ENCODE measurements around the gene ERBB2. TPM values are rescaled to one million over a fixed set of nuclear protein-coding genes. Genes with fewer than 3 reads are reported as not detected.

Gene ERBB2
- total and polyA plus RNA-seq, 10 of the 15 experiments (the other 5 are each of a cell fraction or from before 2014, with no cell fraction given), result 0.39 to 7.0 (median 4.3) TPM

DNA sequence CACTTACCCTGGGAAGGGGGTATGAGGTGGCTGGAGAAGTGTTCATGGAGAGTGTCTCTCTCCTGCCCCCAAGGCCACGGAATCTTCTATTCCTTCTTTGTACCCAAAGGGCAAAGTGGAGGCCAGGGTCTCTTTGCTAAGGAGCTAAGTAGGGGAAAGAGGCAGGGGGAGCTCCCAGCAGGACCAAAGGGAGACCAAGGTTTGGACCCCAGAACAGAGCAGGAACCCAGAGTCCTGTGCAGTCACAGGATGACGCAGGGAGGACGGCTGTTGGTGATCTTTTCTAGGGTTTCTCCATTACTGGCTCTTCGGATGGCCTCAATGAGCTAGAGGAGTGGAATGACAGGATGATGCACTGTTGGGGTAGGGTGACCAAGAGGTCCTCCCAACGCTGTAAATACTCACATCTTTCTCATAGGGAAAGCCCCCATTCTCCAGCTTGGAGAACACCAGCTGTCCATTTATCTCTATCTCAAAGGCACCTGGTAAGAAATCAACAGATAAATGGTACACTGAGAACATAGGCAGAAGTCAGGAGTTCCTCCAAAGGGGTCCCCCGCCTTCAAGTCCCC is 29.5 kb downstream of the ERBB2 start (continued):
- TF ChIP-seq, protein P1, sequence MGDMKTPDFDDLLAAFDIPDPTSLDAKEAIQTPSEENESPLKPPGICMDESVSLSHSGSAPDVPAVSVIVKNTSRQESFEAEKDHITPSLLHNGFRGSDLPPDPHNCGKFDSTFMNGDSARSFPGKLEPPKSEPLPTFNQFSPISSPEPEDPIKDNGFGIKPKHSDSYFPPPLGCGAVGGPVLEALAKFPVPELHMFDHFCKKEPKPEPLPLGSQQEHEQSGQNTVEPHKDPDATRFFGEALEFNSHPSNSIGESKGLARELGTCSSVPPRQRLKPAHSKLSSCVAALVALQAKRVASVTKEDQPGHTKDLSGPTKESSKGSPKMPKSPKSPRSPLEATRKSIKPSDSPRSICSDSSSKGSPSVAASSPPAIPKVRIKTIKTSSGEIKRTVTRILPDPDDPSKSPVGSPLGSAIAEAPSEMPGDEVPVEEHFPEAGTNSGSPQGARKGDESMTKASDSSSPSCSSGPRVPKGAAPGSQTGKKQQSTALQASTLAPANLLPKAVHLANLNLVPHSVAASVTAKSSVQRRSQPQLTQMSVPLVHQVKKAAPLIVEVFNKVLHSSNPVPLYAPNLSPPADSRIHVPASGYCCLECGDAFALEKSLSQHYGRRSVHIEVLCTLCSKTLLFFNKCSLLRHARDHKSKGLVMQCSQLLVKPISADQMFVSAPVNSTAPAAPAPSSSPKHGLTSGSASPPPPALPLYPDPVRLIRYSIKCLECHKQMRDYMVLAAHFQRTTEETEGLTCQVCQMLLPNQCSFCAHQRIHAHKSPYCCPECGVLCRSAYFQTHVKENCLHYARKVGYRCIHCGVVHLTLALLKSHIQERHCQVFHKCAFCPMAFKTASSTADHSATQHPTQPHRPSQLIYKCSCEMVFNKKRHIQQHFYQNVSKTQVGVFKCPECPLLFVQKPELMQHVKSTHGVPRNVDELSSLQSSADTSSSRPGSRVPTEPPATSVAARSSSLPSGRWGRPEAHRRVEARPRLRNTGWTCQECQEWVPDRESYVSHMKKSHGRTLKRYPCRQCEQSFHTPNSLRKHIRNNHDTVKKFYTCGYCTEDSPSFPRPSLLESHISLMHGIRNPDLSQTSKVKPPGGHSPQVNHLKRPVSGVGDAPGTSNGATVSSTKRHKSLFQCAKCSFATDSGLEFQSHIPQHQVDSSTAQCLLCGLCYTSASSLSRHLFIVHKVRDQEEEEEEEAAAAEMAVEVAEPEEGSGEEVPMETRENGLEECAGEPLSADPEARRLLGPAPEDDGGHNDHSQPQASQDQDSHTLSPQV (IDR thresholded peaks at IDR 0.05), result no peak
- TF ChIP-seq SUZ12 (IDR thresholded peaks at IDR 0.05; ENCODE audit: unreplicated experiment), result no peak
- no peak for TF ChIP-seq IKZF1 (conservative IDR thresholded peaks at IDR 0.05)

DNA sequence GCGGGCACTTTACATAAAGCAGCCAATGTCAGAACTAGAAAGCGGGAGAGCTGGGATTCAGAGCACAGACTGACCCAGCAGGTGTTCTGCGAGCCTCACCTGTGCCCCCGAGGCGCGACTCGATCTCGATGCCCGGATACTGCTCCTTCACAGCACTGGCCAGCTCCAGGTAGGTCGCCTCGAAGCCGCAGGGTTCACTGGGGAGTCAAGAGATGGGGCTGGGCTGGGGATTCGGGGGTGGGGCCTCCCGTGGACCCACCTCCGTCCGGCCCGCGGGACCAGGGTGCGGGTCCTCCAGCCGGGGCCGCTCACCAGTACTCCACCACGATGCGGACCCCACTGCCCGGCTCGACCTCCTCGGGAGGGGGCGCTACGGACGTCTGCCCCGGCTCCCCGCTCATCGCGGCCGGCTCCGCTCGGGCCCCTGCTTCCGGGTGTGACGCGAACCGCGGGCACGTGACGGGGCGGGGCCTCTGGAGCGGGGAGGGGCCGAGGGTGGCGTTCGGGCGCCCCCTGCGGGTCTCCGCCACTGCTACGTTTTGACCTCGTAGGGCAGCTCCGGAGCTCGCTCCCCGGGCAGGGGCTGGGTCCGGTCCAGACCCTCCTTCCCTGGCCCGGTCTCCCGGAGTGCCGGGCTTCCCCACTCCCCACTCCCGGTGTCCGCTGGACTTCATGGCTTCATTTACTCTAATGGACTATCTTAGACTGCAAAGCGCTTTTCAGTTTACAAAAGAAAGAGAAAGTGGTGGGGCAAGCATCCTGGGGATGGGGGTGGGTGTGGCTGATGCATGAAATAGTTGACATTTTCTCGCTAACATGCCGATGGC is 30.4 kb downstream of the ERBB2 start, which contains the start of gene MIEN1:
Gene MIEN1, minus strand, starts transcription at position 438 of the 827 bp plus-strand sequence. Its CDS starts 37 bp downstream, at position 401.
- Histone ChIP-seq H3K9me3 (replicated peaks; ENCODE audit: control insufficient read depth, insufficient read depth, low read length) (no peaks in the 10 kb centered on the region), H4K20me1 (ENCODE audit: control insufficient read depth, insufficient read depth) (no peaks in the 10 kb centered on the region), H2AFZ (ENCODE audit: control insufficient read depth, low read depth, low read length) (peak within 1 kb of the TSS; percentile 89), H3K36me3 (ENCODE audit: control insufficient read depth in 2 of 2, insufficient read depth in 2 of 2, low read length in 1 of 2) (0 out of 4 replicates have a peak, but pooled peaks cover 0 to 3% of the 10 kb centered on the region in 2 experiments), H3K4me2 (ENCODE audit: control insufficient read depth, insufficient read depth) (peak within 1 kb of the TSS; percentile 86), H3K27ac (ENCODE audit: control insufficient read depth, insufficient read depth) (peak within 1 kb of the TSS; percentile 88), H3K4me3 (peak within 1 kb of the TSS; percentile 91), H3K4me1 (ENCODE audit: control insufficient read depth, insufficient read depth, low read length) (peaks cover 3% of the 10 kb centered on the region; the same call in 1 of the 2 replicates), H3K27me3 (replicated peaks in 1 of 2; ENCODE audit: control insufficient read depth in 2 of 2, insufficient read depth in 2 of 2, low read length in 1 of 2) (no peaks in the 10 kb centered on the region), H3K79me2 (ENCODE audit: control insufficient read depth, insufficient read depth, low read length) (peaks cover 7% of the 10 kb centered on the region), H3K9ac (ENCODE audit: control insufficient read depth, insufficient read depth, low read length) (peak within 1 kb of the TSS; percentile 78)
- FAIRE-seq (peak; percentile 35), DNase-seq (ENCODE audit: low read depth, low spot score) (peak; percentile 43), ATAC-seq (peak; percentile 96)
- WGBS (ENCODE audit: insufficient coverage, insufficient replicate concordance, low lambda C conversion rate, missing lambda C conversion rate), result under 1% methylated on average over 30 of the region's 65 CpGs
- in situ Hi-C loops (cut with MboI), result no loop called here
- intact Hi-C loops (cut with micrococcal nuclease; ENCODE audit: unreplicated experiment), result loop anchor here (2.0 to 5.0 kb wide), 2 partner anchors 24 to 108 kb away; no protein-coding TSS in a partner anchor
- ChIA-PET CTCF (interaction anchor here (0.6 to 5.6 kb wide), 30 partner anchors 9 to 250 kb away, joined by 3 to 79 read pairs (median 6); partner anchors contain the start of genes IKZF3, PGAP3, PNMT and PSMD3), RAD21 (ENCODE audit: unreplicated experiment) (interaction anchor here (0.7 to 2.8 kb wide), 18 partner anchors 9 to 142 kb away, joined by 3 to 14 read pairs (median 5); partner anchors contain the start of genes IKZF3, PGAP3 and PNMT), SMC1A (ENCODE audit: uncharacterized antibody, unreplicated experiment) (interaction anchor here (0.9 to 3.6 kb wide), 13 partner anchors 23 to 165 kb away, joined by 3 to 20 read pairs (median 4); partner anchors contain the start of genes IKZF3 and PGAP3), POLR2A (interaction anchor here (0.6 to 2.1 kb wide), 8 partner anchors 22 to 132 kb away, joined by 3 to 9 read pairs (median 4); no protein-coding TSS in a partner anchor)
- BruUV-seq (replicated peaks), result TSS peak; percentile 90
- TF ChIP-seq NBN (IDR thresholded peaks at IDR 0.05), result no peak; the same call in 1 of the 2 replicates
- TF ChIP-seq, protein P2, sequence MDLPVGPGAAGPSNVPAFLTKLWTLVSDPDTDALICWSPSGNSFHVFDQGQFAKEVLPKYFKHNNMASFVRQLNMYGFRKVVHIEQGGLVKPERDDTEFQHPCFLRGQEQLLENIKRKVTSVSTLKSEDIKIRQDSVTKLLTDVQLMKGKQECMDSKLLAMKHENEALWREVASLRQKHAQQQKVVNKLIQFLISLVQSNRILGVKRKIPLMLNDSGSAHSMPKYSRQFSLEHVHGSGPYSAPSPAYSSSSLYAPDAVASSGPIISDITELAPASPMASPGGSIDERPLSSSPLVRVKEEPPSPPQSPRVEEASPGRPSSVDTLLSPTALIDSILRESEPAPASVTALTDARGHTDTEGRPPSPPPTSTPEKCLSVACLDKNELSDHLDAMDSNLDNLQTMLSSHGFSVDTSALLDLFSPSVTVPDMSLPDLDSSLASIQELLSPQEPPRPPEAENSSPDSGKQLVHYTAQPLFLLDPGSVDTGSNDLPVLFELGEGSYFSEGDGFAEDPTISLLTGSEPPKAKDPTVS (IDR thresholded peaks at IDR 0.05; ENCODE audit: low read depth, low read length), result no peak
- TF ChIP-seq, protein P3, sequence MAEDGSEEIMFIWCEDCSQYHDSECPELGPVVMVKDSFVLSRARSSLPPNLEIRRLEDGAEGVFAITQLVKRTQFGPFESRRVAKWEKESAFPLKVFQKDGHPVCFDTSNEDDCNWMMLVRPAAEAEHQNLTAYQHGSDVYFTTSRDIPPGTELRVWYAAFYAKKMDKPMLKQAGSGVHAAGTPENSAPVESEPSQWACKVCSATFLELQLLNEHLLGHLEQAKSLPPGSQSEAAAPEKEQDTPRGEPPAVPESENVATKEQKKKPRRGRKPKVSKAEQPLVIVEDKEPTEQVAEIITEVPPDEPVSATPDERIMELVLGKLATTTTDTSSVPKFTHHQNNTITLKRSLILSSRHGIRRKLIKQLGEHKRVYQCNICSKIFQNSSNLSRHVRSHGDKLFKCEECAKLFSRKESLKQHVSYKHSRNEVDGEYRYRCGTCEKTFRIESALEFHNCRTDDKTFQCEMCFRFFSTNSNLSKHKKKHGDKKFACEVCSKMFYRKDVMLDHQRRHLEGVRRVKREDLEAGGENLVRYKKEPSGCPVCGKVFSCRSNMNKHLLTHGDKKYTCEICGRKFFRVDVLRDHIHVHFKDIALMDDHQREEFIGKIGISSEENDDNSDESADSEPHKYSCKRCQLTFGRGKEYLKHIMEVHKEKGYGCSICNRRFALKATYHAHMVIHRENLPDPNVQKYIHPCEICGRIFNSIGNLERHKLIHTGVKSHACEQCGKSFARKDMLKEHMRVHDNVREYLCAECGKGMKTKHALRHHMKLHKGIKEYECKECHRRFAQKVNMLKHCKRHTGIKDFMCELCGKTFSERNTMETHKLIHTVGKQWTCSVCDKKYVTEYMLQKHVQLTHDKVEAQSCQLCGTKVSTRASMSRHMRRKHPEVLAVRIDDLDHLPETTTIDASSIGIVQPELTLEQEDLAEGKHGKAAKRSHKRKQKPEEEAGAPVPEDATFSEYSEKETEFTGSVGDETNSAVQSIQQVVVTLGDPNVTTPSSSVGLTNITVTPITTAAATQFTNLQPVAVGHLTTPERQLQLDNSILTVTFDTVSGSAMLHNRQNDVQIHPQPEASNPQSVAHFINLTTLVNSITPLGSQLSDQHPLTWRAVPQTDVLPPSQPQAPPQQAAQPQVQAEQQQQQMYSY (CRISPR knock-in tag; IDR thresholded peaks at IDR 0.05), result no peak
